HG03175 (cell line): ENCODE data around the gene NMNAT2.

ENCODE experiments used
- ATAC-seq: cut with Tn5 transposase; IDR thresholded peaks from one replicate; pipeline ENCODE4 v1.9.1; 2021; ENCODE audit warnings: mild to moderate bottlenecking, moderate library complexity; ENCODE audit not compliant: unreplicated experiment

Gene NMNAT2

DNA sequence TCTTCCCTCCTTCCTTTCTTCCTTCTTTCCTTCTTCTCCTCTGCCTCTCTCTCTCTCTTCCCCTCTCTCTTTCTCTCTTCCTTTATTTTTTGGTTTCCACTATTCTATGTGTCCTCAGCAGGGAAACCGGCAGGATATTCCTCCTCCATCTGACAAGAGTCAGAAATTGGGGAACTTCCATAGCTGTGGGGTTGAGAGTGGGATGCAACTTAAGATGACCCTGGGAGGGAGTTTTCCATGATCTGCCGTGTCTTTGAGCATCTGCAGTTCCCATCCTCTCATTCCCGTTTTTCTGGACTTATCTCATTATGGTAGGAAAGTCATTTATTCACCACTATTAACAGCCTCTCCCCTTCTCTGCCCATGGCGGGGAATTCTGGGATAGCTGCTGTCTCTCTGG, 98.6 kb downstream of the NMNAT2 start:
- no peak for ATAC-seq

GRCh38 chr1:183319051-183319450, 99.1 kb downstream of the NMNAT2 start:
- ATAC-seq, result no peak

DNA sequence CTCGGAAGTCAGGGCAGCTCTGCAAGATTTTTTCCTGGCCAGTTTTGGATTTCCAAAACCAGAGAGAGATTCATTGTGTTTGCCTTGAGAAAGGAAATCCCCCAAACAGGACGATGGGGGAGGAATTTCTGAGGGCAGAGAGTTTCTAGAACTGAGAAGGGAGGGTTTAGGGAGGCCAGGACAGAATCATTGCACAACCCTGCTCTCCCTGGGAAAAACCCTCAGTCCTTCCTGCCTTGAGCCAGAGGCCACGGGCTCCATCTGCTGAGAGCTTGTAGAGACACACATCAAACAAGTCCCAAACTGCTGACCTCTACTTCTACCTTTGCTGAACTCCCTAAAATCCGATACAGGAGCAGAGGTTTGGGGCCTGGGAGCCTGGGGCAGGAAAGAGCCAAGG, 99.7 kb downstream of the NMNAT2 start:
- no peak for ATAC-seq

DNA sequence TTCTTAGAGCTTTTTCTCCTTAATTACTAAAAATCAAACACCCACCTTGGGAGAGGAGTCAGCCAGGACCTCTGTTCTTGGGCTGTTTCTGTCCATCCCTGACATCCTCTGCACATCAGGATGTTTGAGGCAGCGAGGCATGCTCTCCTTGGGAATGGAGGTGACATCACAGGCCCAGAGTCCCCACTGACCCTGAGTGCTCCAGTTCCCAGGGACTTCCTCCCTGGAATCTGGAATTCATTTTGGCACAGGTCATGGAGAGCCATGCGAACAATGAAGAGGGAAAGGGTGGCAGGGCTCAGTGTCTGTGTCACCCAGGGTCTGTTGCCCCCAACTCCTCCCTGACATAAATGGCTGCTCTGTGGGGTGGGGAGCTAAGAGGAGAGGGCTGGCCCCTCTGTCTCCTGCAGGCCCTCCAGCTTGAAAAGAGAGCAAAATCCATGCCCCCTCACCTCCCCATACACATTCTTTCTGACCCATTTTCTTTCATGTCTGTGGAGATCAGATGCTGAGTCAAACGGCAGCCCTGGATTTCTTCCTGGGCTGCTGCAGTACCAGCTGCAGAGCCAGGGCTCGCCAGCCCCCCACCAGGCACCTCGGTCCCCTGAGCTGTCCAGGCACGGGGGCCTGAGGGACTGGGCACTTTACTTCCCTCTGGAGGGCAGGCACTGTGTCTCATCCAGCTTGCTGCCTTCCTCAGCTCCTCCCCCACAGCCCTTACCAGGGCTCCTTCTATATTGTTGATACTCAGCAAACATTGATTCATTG, 102.0 kb downstream of the NMNAT2 start:
- ATAC-seq, result no peak

DNA sequence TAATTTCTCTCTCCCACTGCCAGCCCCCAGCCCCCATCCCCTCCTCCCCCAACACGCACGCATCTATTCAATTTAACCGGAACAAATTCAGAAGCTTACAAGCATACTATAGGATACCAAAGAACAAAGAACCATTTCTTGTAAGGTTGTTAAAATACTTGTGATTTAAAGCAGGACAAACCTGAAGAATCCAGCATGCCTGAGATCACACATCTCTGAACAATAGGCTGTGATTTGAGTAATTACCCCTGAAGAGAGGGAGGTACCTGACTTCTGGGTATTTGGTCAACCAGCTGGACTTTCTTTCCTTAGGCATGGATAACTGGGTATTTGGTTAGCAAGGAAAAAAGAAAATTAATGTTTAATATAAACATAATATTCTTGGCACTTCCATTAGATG, 105.1 kb downstream of the NMNAT2 start:
- ATAC-seq, result no peak

DNA sequence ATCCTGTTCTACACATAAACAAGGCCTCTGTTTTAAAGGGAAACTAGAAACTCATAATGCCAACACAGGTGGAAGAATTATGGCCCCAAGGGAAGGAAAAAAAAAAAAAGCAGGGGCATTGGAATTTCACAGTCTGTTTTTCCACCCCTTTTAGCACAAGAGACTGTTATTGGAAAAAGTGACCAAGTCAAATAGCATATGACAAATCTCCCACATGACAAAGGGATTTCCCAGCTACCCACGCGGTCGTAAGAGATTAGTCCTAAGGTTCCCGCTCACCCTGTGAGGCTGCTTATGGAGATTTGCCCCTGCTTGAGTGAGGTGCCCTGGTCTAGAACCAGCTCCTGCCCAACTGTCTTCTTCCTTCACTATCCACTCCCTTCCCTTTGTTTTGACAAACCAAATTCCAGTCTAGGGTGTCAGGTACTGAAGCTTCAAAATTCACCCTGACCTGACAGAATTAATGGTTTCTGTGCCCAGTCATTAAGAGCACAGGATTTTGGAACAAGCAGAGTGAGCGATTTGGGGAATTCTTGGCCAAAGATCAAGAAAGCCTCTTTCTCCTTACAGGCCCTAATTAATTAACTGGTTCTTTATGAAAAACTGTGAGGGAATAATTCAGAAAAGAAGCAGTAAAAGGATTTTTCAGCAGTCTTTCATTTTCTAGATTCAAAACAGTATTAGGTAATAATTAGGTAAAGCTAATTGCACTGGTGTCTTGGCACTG, 107.3 kb downstream of the NMNAT2 start:
- no peak for ATAC-seq

GRCh38 chr1:183308719-183309118, 109.5 kb downstream of the NMNAT2 start:
- ATAC-seq, result no peak

DNA sequence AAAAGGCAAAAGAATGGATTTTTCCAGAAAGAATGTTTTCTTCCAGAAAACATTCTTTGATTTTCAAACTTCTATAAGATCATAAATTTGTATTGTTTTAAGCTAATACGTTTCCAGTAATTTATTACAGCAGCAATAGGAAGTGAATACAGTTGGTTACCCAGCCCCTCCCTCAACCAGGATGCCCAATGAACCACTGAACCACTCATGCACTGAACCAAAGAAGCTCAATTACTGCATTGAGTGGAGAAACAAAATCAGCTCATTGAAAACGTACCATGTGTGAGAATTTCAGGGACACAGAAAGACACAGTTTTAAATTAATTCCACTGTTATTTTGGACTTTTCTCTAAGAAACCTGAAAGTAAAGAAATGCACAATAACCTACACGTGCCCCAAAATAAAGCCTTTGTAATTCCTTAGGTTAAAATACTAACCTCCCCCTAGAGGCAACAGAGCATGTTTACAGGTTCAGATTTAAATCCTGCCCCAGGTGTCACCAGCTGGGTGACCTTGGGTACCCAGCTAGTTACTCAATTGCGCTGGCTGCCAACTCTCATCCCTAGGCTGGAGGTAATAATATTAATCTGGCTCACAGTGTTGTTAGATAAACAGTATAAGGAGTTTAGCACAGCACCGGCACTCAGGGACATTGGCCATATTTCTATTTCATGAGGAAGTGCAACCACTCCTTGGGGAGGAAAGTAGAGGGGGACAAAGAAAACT, 111.7 kb downstream of the NMNAT2 start:
- ATAC-seq, result peak; percentile 46

GRCh38 chr1:183304440-183305107, 113.6 kb downstream of the NMNAT2 start:
- no peak for ATAC-seq

DNA sequence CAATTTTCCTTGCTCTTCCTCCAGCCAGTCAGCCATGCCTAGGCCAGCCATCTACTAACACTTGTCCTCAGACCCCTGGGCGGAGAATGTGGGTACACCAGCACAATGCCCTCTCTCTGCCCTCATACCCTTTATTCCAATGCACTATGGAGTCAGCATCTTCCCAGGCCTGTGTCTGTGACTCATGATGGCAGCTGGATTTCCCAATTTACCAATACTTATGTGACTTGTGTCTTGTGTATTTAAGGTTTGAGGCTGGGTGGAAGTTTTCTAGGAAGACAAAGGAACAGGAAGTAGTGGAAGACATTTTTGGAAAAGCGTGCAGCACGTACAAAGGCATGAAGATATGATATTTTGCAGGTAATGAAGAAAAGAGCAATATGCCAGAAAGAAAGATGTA, 114.3 kb downstream of the NMNAT2 start:
- no peak for ATAC-seq

DNA sequence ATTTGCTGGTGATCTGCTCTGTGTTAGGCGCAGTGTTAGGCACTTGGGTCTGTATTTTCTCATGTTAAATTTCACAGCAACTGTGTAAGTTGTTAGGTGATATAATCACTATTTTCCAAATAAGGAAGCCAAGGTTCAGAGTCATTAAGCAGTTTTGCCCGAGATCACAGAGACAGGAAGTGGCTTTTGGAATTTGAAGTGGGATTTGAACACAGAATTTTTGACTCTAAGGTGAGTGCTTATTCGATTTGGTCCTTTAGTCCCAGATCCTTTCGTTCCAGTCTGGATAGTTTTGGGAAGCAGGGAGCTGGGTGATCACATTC, 114.9 kb downstream of the NMNAT2 start:
- no peak for ATAC-seq

DNA sequence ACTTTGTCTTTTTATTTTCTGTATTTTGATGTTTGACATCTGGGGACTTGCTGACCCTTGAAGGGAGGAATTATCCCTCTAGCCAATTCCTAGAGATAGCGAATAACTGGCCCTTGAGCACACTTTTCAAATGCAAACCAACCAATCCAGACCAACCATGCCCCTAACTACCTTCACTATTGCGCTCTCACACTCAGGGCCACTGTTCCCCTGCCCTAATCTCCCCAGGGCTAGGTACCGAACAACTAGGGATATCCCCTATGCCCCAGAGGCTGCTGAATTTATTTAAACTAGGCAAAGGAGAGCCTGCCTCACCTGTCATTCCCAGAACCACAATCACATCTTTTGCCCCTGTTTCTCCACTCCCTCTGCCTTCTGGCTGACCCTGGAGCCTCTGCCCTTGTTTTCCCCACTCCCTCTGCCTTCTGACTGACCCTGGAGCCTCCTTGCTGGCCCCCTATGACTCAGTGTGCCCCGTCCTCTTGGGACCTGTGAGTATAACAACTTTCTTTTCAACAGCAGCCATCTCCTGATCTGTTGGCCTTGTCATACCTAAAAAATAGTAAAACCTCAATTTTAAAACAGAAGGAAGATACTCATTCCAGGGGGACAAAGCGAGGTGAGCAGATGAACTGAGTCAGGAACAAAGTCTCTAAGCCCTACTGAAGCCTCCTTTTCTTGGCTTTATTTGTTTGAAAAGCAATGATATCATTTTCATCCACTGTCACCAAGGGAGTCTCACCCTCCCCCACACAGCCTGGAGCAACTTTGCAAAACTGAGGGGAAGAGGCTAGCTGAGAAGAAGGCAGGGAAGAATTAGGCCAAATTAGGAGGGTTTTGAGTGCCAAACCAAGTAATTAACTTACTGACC, 115.5 kb downstream of the NMNAT2 start:
- ATAC-seq, result no peak

GRCh38 chr1:183301239-183301638, 116.9 kb downstream of the NMNAT2 start:
- ATAC-seq, result no peak

DNA sequence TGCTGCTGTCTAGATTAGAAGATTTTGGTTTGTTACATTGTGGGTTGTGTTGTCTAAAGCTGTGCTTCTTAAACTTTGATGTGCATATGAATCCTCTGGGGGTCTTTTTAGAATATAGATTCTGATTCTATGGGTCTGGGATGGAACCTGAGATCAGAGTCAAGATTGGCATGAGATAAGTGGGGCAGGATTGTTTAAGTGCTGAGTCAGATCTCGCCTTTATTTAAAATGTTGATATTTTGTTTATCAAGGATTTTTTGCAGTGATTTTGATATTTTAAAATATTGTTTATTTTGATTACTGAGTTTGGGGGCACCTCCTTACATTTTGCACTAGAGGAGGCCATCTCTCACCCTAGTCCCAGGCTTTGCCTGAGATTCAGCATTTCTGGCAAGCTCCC, 117.4 kb downstream of the NMNAT2 start:
- ATAC-seq, result no peak

DNA sequence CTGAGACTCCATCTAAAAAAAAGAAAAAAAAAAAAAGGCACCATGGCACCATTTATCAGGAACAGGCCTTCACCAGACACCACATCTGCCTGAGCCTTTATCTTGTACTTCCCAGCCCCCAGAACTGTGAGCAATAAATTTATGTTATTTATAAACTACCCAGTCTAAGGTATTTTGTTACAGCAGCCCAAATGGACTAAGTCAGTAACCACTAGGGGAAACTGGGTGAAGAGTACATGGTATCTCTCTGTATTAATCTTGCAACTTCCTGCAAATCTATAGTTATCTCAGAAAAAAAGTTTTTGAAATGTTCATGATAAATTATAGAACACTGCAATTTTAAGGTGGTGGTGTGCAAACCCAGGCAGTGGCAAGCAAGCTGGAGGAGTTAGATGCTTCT, 117.8 kb downstream of the NMNAT2 start:
- ATAC-seq, result no peak

DNA sequence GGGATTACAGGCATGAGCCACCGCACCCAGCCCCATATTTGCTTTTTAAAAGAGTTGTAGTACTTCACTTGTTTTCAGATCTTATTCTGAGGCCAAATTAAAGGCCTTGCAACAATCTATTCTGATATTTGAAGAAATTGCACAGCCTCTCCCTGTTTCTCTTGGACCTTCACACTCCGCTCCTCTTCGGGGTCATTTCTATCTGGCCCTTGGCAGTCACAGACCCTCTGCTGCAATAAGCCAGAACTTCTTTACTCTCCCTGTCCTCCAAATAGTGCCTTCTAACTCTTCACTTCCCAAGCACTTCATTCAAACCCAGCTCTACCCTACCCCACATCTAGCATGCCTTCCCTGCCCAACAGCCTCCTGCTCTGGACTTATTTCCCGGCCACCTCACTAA, 121.4 kb downstream of the NMNAT2 start:
- no peak for ATAC-seq

DNA sequence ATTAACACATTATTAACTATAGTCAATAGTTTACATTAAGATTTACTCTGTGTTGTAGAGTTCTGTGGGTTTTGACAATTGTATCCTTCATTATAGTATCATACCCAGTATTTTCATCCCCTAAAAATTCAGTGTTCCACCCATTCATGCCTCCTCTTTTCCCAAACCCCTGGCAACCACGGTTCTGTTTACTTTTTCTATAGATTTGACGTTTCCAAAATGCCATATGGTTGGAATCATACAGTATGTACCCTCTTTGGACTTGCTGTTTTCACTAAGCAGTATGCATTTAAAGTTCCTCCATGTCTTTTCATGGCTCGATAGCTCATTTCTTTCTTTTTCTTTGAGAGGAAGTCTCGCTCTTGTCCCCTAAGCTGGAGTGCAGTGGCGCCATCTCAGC, 122.7 kb downstream of the NMNAT2 start:
- no peak for ATAC-seq

- ATAC-seq, result no peak
Measured at GRCh38 chr1:183293876-183294275, 124.3 kb downstream of the NMNAT2 start.

GRCh38 chr1:183293241-183293640, 124.9 kb downstream of the NMNAT2 start:
- ATAC-seq, result no peak

DNA sequence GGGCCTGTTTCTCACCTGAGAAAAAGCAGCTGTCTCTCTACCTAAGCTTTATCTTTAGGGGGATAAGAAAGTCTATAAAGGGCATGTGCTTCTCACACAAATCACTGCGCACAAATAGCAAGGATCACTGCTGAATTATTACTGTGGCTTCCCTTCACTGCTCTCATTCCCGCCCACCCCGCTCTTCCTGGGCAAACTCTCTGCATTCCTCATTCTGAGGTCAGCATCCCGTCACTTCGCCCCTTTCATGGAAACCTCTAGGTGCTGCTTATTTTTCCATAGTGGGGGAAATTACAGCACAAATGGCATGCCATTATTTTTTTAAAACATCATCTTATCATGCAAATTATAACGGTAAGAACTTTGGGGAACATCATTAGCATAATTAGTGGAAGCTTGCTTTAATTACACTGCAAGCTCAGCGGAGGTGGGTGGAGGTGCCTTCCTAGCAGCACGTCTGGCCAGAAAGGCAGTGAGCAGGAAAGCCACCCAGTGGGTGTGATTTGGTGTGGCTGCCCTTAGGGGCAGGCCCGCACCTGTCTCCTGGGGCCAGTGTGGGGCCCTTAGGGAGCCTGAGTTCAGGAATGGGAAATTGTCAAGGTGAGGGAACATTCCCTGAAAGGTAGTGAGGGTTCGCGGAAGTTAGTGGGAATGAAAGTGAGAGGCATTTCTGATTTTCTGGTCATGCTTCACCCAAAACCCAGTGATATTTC, 126.2 kb downstream of the NMNAT2 start:
- no peak for ATAC-seq
